H1 (cell line): ENCODE data around the gene PCP4L1. TPM values are rescaled to one million over a fixed set of nuclear protein-coding genes. Genes with fewer than 3 reads are reported as not detected.

Experiments
- CTCF ChIA-PET: fragments of 300-600 bp; sonication (Branson Sonifier 250); formaldehyde crosslinking; loops from one replicate; lab custom pipeline; 2021; ENCODE audit not compliant: partially characterized antibody; lab: Charles Lee
- POLR2A ChIA-PET: fragments of 300-600 bp; sonication (Branson Sonifier 250); formaldehyde crosslinking; loops from one replicate; lab custom pipeline; 2021; ENCODE audit warnings: inconsistent platforms; ENCODE audit not compliant: partially characterized antibody; lab: Charles Lee
- DNase-seq, 2 experiments: peaks; one replicate each; pipeline versions ENCODE4 v3.0.0 to v3.0.0-alpha.2; 2010 to 2022; ENCODE audit warnings: low spot score in 2 of 2, low read depth in 1 of 2, mixed read lengths in 1 of 2
- FAIRE-seq: peaks from 2 replicates; lab custom pipeline; 2011; peaks lifted over from hg19 to GRCh38; lab: Jason Lieb, UNC
- H2AFZ ChIP-seq: 2 replicates; pipeline ENCODE4 v1.8.1; 2012; ENCODE audit warnings: low read length, inconsistent platforms
- H2AK5ac ChIP-seq: 2 replicates; pipeline ENCODE4 v1.6.1; 2013; ENCODE audit warnings: low read depth, low read length
- H2BK120ac ChIP-seq: replicated peaks from 2 replicates; pipeline ENCODE3; 2013; ENCODE audit warnings: low read depth, low read length, inconsistent platforms
- H2BK12ac ChIP-seq: 2 replicates; pipeline ENCODE4 v1.6.1; 2013; ENCODE audit warnings: low read depth, low read length
- H2BK15ac ChIP-seq: 2 replicates; pipeline ENCODE4 v1.6.1; 2013; ENCODE audit warnings: low read length
- H2BK20ac ChIP-seq: 2 replicates; pipeline ENCODE4 v1.6.1; 2013; ENCODE audit warnings: low read length
- H2BK5ac ChIP-seq: 2 replicates; pipeline ENCODE4 v1.6.1; 2013; ENCODE audit warnings: low read depth, low read length
- H3K14ac ChIP-seq: 2 replicates; pipeline ENCODE4 v1.6.1; 2013; ENCODE audit warnings: inconsistent platforms; ENCODE audit not compliant: insufficient read length
- H3K18ac ChIP-seq: 2 replicates; pipeline ENCODE4 v1.6.1; 2013; ENCODE audit warnings: low read length; ENCODE audit errors: extremely low read depth
- H3K23ac ChIP-seq: 2 replicates; pipeline ENCODE4 v1.6.1; 2013; ENCODE audit warnings: inconsistent platforms; ENCODE audit not compliant: insufficient read length
- H3K23me2 ChIP-seq: 2 replicates; pipeline ENCODE4 v1.6.1; 2013; ENCODE audit warnings: low read depth, low read length
- H3K27ac ChIP-seq: 2 replicates; pipeline ENCODE4 v1.6.1; 2011; ENCODE audit warnings: low read depth, low read length, inconsistent platforms
- H3K27me3 ChIP-seq, 4 experiments: replicated peaks in 1 of 4; 1 replicate in 1 of 4; 2 replicates in 3 of 4; pipeline versions ENCODE4 v1.6.1 to v1.8.1; 2011 to 2013; ENCODE audit warnings: low read length in 3 of 4, mild to moderate bottlenecking in 3 of 4, inconsistent platforms in 2 of 4, mixed read lengths in 2 of 4, moderate library complexity in 1 of 4; ENCODE audit not compliant: control insufficient read depth in 3 of 4, insufficient read depth in 3 of 4; ENCODE audit errors: extremely low read depth in 1 of 4
- H3K36me3 ChIP-seq, 4 experiments: 2 replicates each; pipeline versions ENCODE4 v1.6.1 to v1.8.1; 2011 to 2013; ENCODE audit warnings: mild to moderate bottlenecking in 4 of 4, low read length in 3 of 4, moderate library complexity in 2 of 4, control low read depth in 1 of 4, inconsistent platforms in 1 of 4; ENCODE audit not compliant: insufficient read depth in 4 of 4, control insufficient read depth in 2 of 4
- H3K4ac ChIP-seq: replicated peaks from 2 replicates; pipeline ENCODE3; 2013; ENCODE audit warnings: low read length, low read depth, mixed read lengths, inconsistent platforms; ENCODE audit not compliant: insufficient read length
- H3K4me1 ChIP-seq, 4 experiments: replicated peaks in 1 of 4; 1 replicate in 1 of 4; 2 replicates in 3 of 4; pipeline versions ENCODE4 v1.6.1 to v1.8.1; 2011 to 2013; ENCODE audit warnings: low read length in 3 of 4, inconsistent platforms in 2 of 4, mixed read lengths in 1 of 4; ENCODE audit not compliant: insufficient read depth in 4 of 4, control insufficient read depth in 3 of 4
- H3K4me2 ChIP-seq, 2 experiments: 2 replicates each; pipeline versions ENCODE4 v1.6.1 to v1.8.1; 2011 to 2013; ENCODE audit warnings: low read depth in 2 of 2, low read length in 2 of 2, control low read depth in 1 of 2, inconsistent platforms in 1 of 2, mild to moderate bottlenecking in 1 of 2; ENCODE audit not compliant: insufficient read depth in 1 of 2
- H3K4me3 ChIP-seq, 4 experiments: fragments of 200-600, 300-600 bp in 1 of 4; sonication (generic), shearing (Covaris generic), sonication (Bioruptor Twin) in 1 of 4; 2 replicates each; pipeline versions ENCODE4 v1.5.1 to v1.8.1; 2011 to 2016; ENCODE audit warnings: low read length in 4 of 4, low read depth in 3 of 4, control low read depth in 2 of 4, inconsistent platforms in 2 of 4, mild to moderate bottlenecking in 2 of 4, mixed read lengths in 1 of 4, moderate library complexity in 1 of 4; ENCODE audit not compliant: insufficient read depth in 2 of 4; ENCODE audit errors: extremely low read depth in 1 of 4
- H3K56ac ChIP-seq: replicated peaks from 2 replicates; pipeline ENCODE3; 2013; ENCODE audit warnings: low read depth, mild to moderate bottlenecking, mixed read lengths, low read length, inconsistent platforms; ENCODE audit not compliant: insufficient read length
- H3K79me1 ChIP-seq: 2 replicates; pipeline ENCODE4 v1.6.1; 2013; ENCODE audit warnings: low read depth, low read length, control low read depth
- H3K79me2 ChIP-seq, 2 experiments: 2 replicates each; pipeline versions ENCODE4 v1.6.1 to v1.8.1; 2012 to 2013; ENCODE audit warnings: low read length in 2 of 2, mild to moderate bottlenecking in 2 of 2, inconsistent platforms in 1 of 2; ENCODE audit not compliant: insufficient read depth in 2 of 2, control insufficient read depth in 1 of 2
- H3K9ac ChIP-seq, 4 experiments: replicated peaks in 1 of 4; 1 replicate in 1 of 4; 2 replicates in 3 of 4; pipeline versions ENCODE4 v1.6.1 to v1.8.1; 2011 to 2013; ENCODE audit warnings: low read depth in 3 of 4, low read length in 3 of 4, control low read depth in 2 of 4, mild to moderate bottlenecking in 2 of 4, moderate library complexity in 2 of 4, inconsistent platforms in 1 of 4; ENCODE audit errors: extremely low read depth in 1 of 4
- H3K9me3 ChIP-seq, 2 experiments: 2 replicates each; pipeline versions ENCODE4 v1.6.1 to v1.8.1; 2012 to 2013; ENCODE audit warnings: mild to moderate bottlenecking in 2 of 2, moderate library complexity in 2 of 2, control low read depth in 1 of 2, inconsistent platforms in 1 of 2, low read depth in 1 of 2, low read length in 1 of 2, mixed read lengths in 1 of 2; ENCODE audit not compliant: insufficient read depth in 2 of 2
- H4K20me1 ChIP-seq, 2 experiments: replicated peaks in 1 of 2; 2 replicates each; pipeline versions ENCODE3 to v1.8.1; 2011 to 2013; ENCODE audit warnings: inconsistent platforms in 2 of 2, low read length in 2 of 2, mild to moderate bottlenecking in 1 of 2; ENCODE audit not compliant: insufficient read depth in 2 of 2, control insufficient read depth in 1 of 2
- H4K5ac ChIP-seq: 2 replicates; pipeline ENCODE4 v1.6.1; 2013; ENCODE audit warnings: low read length, low read depth, mixed read lengths, inconsistent platforms; ENCODE audit not compliant: insufficient read length
- H4K8ac ChIP-seq: 2 replicates; pipeline ENCODE4 v1.8.0; 2013; ENCODE audit warnings: mild to moderate bottlenecking, moderate library complexity, low read length, inconsistent platforms; ENCODE audit not compliant: insufficient read depth; ENCODE audit errors: extremely low read depth
- H4K91ac ChIP-seq: replicated peaks from 2 replicates; pipeline ENCODE3; 2013; ENCODE audit warnings: low read length, mixed read lengths, inconsistent platforms; ENCODE audit not compliant: insufficient read length
- ASH2L ChIP-seq: fragments of 200-600, 300-600 bp; sonication (generic); IDR thresholded peaks from one replicate; pipeline ENCODE4 v1.7.1; 2017; ENCODE audit warnings: low read length
- BACH1 ChIP-seq: IDR thresholded peaks from 2 replicates; pipeline ENCODE4 v1.6.1; 2012; ENCODE audit warnings: low read length, improper control_type of control experiment
- CBX8 ChIP-seq: fragments of 300-800, 300-1000 bp; sonication (generic); IDR thresholded peaks from 2 replicates; pipeline ENCODE4 v1.7.1; 2016; ENCODE audit warnings: low read depth, low read length, borderline replicate concordance
- CHD1 ChIP-seq: IDR thresholded peaks from 2 replicates; pipeline ENCODE4 v1.6.1; 2012; ENCODE audit warnings: low read depth, low read length, improper control_type of control experiment
- CTCF ChIP-seq, 3 experiments: IDR thresholded peaks; 1 replicate in 2 of 3; 2 replicates in 1 of 3; pipeline versions ENCODE4 v1.5.1 to v1.6.1; 2011; ENCODE audit warnings: low read length in 3 of 3, mild to moderate bottlenecking in 3 of 3, inconsistent platforms in 2 of 3, low read depth in 1 of 3, moderate library complexity in 1 of 3; ENCODE audit not compliant: insufficient read depth in 1 of 3; ENCODE audit errors: control extremely low read depth in 1 of 3
- EGR1 ChIP-seq: IDR thresholded peaks from 2 replicates; pipeline ENCODE4 v1.6.1; 2011; ENCODE audit warnings: low read depth, low read length, borderline replicate concordance
- NRF1 ChIP-seq: IDR thresholded peaks from 2 replicates; pipeline ENCODE4 v1.6.1; 2011; ENCODE audit warnings: mild to moderate bottlenecking, low read depth, low read length, improper control_type of control experiment
- PHF8 ChIP-seq: fragments of 200-600 bp; sonication (generic); conservative IDR thresholded peaks from 2 replicates; pipeline ENCODE4 v1.7.1; 2012; ENCODE audit warnings: low read depth, mild to moderate bottlenecking, inconsistent platforms, low read length, moderate library complexity
- POLR2AphosphoS5 ChIP-seq: IDR thresholded peaks from 2 replicates; pipeline ENCODE4 v1.6.1; 2011; ENCODE audit warnings: low read depth, low read length
- RAD21 ChIP-seq, 2 experiments: IDR thresholded peaks in 1 of 2; conservative IDR thresholded peaks in 1 of 2; 2 replicates each; pipeline ENCODE4 v1.6.1; 2011; ENCODE audit warnings: low read depth in 2 of 2, low read length in 2 of 2, improper control_type of control experiment in 1 of 2, inconsistent platforms in 1 of 2, mild to moderate bottlenecking in 1 of 2, moderate library complexity in 1 of 2
- RXRA ChIP-seq: IDR thresholded peaks from 2 replicates; pipeline ENCODE4 v1.6.1; 2011; ENCODE audit warnings: low read depth, mild to moderate bottlenecking, low read length, moderate library complexity; ENCODE audit not compliant: insufficient read depth
- TAF1 ChIP-seq: IDR thresholded peaks from 2 replicates; pipeline ENCODE4 v1.6.1; 2011; ENCODE audit warnings: mild to moderate bottlenecking, low read depth, low read length
- TEAD4 ChIP-seq: IDR thresholded peaks from 2 replicates; pipeline ENCODE4 v1.6.1; 2012; ENCODE audit warnings: low read depth, low read length, inconsistent platforms, mixed read lengths
- WGBS, 2 experiments: shearing (Covaris generic) in 1 of 2; methylation state at CpG; one replicate each; pipeline versions ENCODE4 v1.1.6 to v1.1.7; 2013 to 2015; ENCODE audit warnings: low lambda C conversion rate in 2 of 2, mixed read lengths in 2 of 2, inconsistent platforms in 1 of 2, low coverage in 1 of 2, missing lambda C conversion rate in 1 of 2; ENCODE audit not compliant: insufficient replicate concordance in 2 of 2, insufficient coverage in 1 of 2, insufficient read length in 1 of 2; ENCODE audit errors: extremely low coverage in 1 of 2, missing lambda C conversion rate in 1 of 2; 5-methylcytosine and 5-hydroxymethylcytosine counted together
- polyA plus RNA-seq, 7 experiments: library from polyadenylated mRNA; depleted of rRNA in 3 of 7; stranded (reverse) in 5 of 7; unstranded in 2 of 7; fragments of >200 nt in 5 of 7; fragments of 200-250 nt in 2 of 7; gene quantifications; 1 replicate in 5 of 7; 2 replicates in 1 of 7; 4 replicates in 1 of 7; pipeline versions ENCODE4 v1.2.1 to v1.2.3, GENCODE V29; 2011 to 2013; ENCODE audit warnings: missing spikeins in 2 of 7, mixed read lengths in 2 of 7
- total RNA-seq: library from RNA; stranded (reverse); fragmentation: NEBNext Ultra II Directional; extraction: Animal tissue kit (Norgen Biotek cat#: 25700); gene quantifications from 2 replicates; pipeline ENCODE4 v1.2.1, GENCODE V29; 2021

Gene PCP4L1
- total and polyA plus RNA-seq, 2 of the 8 experiments (the other 6 are each of a cell fraction or from before 2014, with no cell fraction given): 0.41 to 1.0 TPM

- Histone ChIP-seq H3K79me2 (no peaks in the 10 kb centered on the region), H4K5ac (no peak overlapping the region), H3K23ac (no peak overlapping the region), H3K18ac (no peak overlapping the region), H3K9ac (no peak overlapping the region), H3K27ac (no peak overlapping the region), H3K23me2 (no peaks in the 10 kb centered on the region), H4K8ac (no peak overlapping the region), H3K4me1 (no peaks in the 10 kb centered on the region), H2BK15ac (no peak overlapping the region), H2BK120ac (no peak overlapping the region), H3K4me2 (no peak overlapping the region), H2BK12ac (no peak overlapping the region), H2BK5ac (no peak overlapping the region), H2AFZ (no peak overlapping the region), H3K4me3 (no peak overlapping the region), H4K20me1 (no peaks in the 10 kb centered on the region), H3K27me3 (no peaks in the 10 kb centered on the region), H2AK5ac (no peak overlapping the region), H4K91ac (no peak overlapping the region), H3K4ac (no peak overlapping the region), H3K36me3 (no peaks in the 10 kb centered on the region), H3K14ac (no peak overlapping the region), H3K9me3 (no peaks in the 10 kb centered on the region), H3K56ac (no peak overlapping the region), H3K79me1 (no peaks in the 10 kb centered on the region), H2BK20ac (no peak overlapping the region)
- ChIA-PET CTCF (interaction anchor here (1.0 to 8.6 kb wide), 4 partner anchors 14 to 139 kb away, joined by 3 to 84 read pairs (median 4); partner anchors contain the start of gene TOMM40L), POLR2A (no interaction called here)
- 81% methylated on average over 2 of the region's 2 CpGs; no CpG with 5 or more reads in 1 of the 2 experiments for WGBS, 2 experiments
- DNase-seq (no peak), FAIRE-seq (no peak)
- TF ChIP-seq CHD1 (no peak), BACH1 (no peak), RAD21 (IDR thresholded peaks at IDR 0.05 in 1 of 2, conservative IDR thresholded peaks at IDR 0.05 in 1 of 2; ENCODE audit: low read depth in 2 of 2, low read length in 2 of 2) (no peak), TEAD4 (no peak), NRF1 (no peak), ASH2L (no peak), EGR1 (no peak), CTCF (IDR thresholded peaks at IDR 0.05; ENCODE audit: control extremely low read depth in 1 of 3, insufficient read depth in 1 of 3, low read depth in 1 of 3, low read length in 3 of 3) (no peak), TAF1 (no peak), PHF8 (no peak), RXRA (no peak), CBX8 (no peak), POLR2AphosphoS5 (no peak)
Measured at GRCh38 chr1:161242313-161242712, 16.2 kb upstream of the PCP4L1 start.
